ENCODE data around the gene IGF1R.

IGF1R gene

GRCh38 chr15:98804057-98804380, 155.7 kb downstream of the IGF1R start:
- no peaks in the 10 kb centered on the region for H3K27me3 ChIP-seq (ENCODE audit: low read length)
- no peaks in the 10 kb centered on the region for H3K9me2 ChIP-seq (replicated peaks; ENCODE audit: insufficient read depth, low read length)
- H3K27ac ChIP-seq (ENCODE audit: low read depth, low read length) = no peak overlapping the region
- no peak overlapping the region for H3K4me3 ChIP-seq (ENCODE audit: insufficient read depth, low read length, poor library complexity, severe bottlenecking)
- H3F3A ChIP-seq (ENCODE audit: insufficient read depth) = no peaks in the 10 kb centered on the region
- TF ChIP-seq CTCF (IDR thresholded peaks at IDR 0.05; ENCODE audit: insufficient read depth, low read length, poor library complexity, severe bottlenecking) (no peak), EZH2phosphoT487 (conservative IDR thresholded peaks at IDR 0.05; ENCODE audit: low read length) (no peak)
- no peaks in the 10 kb centered on the region for H3K36me3 ChIP-seq (ENCODE audit: low read length)
- no peak overlapping the region for H3K9ac ChIP-seq (ENCODE audit: low read length)
- no peaks in the 10 kb centered on the region for H4K20me1 ChIP-seq (ENCODE audit: low read depth, low read length)
- no peaks in the 10 kb centered on the region for H3K79me2 ChIP-seq (ENCODE audit: insufficient read depth, low read length)
- no peak overlapping the region for H3K4me2 ChIP-seq (ENCODE audit: low read depth, low read length, poor library complexity, severe bottlenecking)
- no peak overlapping the region for H2AFZ ChIP-seq (ENCODE audit: low read depth, low read length, severe bottlenecking)
- no peaks in the 10 kb centered on the region for H3K9me3 ChIP-seq (ENCODE audit: insufficient read depth, low read length)

- Histone ChIP-seq H4K20me1 (ENCODE audit: low read depth, low read length) (no peaks in the 10 kb centered on the region), H3F3A (ENCODE audit: insufficient read depth) (no peaks in the 10 kb centered on the region), H3K4me3 (ENCODE audit: insufficient read depth, low read length, poor library complexity, severe bottlenecking) (no peak overlapping the region), H3K27me3 (ENCODE audit: low read length) (no peaks in the 10 kb centered on the region), H2AFZ (ENCODE audit: low read depth, low read length, severe bottlenecking) (no peak overlapping the region), H3K9me2 (replicated peaks; ENCODE audit: insufficient read depth, low read length) (no peaks in the 10 kb centered on the region), H3K9me3 (ENCODE audit: insufficient read depth, low read length) (no peaks in the 10 kb centered on the region), H3K36me3 (ENCODE audit: low read length) (no peaks in the 10 kb centered on the region), H3K4me2 (ENCODE audit: low read depth, low read length, poor library complexity, severe bottlenecking) (no peak overlapping the region), H3K27ac (ENCODE audit: low read depth, low read length) (no peak overlapping the region), H3K79me2 (ENCODE audit: insufficient read depth, low read length) (no peaks in the 10 kb centered on the region), H3K9ac (ENCODE audit: low read length) (no peak overlapping the region)
- no peak for TF ChIP-seq EZH2phosphoT487 (conservative IDR thresholded peaks at IDR 0.05; ENCODE audit: low read length)
- no peak for TF ChIP-seq CTCF (IDR thresholded peaks at IDR 0.05; ENCODE audit: insufficient read depth, low read length, poor library complexity, severe bottlenecking)
These were observed 157.3 kb downstream of the IGF1R start for GRCh38 chr15:98805434-98806274.

DNA sequence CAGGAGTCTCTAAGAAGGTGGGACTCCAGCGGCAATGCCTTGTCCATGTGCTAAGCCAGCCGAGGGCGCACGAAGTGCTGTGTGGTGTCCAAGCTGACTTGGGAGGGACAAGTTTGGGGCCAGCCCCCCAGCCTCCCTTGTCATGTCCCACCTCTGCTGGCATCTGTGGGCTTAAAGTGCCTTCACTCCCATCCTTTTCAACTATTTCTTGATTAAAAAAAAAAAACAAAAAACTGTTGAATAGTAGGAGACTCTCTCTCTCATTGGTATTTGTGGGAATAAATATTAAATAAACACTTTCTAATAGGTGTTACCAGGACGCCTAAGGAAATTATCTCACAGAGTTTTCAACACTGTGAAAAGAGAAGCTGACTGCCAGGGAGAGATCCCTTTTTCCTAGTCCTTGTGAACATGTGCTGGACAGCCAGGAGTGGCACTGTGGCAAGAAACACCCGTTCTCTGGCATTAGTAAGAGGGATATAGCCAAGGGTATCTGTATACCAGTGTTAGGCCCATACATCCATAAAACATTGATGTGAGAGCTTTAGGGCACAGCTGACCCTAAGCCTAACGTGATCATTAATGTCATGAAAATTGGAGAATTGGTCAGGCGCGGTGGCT, 158.0 kb downstream of the IGF1R start:
- Histone ChIP-seq H3K27me3 (ENCODE audit: low read length) (no peaks in the 10 kb centered on the region), H3K4me2 (ENCODE audit: low read depth, low read length, poor library complexity, severe bottlenecking) (no peak overlapping the region), H3K9ac (ENCODE audit: low read length) (no peak overlapping the region), H3K9me3 (ENCODE audit: insufficient read depth, low read length) (no peaks in the 10 kb centered on the region), H3K79me2 (ENCODE audit: insufficient read depth, low read length) (no peaks in the 10 kb centered on the region), H2AFZ (ENCODE audit: low read depth, low read length, severe bottlenecking) (no peak overlapping the region), H4K20me1 (ENCODE audit: low read depth, low read length) (no peaks in the 10 kb centered on the region), H3K36me3 (ENCODE audit: low read length) (no peaks in the 10 kb centered on the region), H3K9me2 (replicated peaks; ENCODE audit: insufficient read depth, low read length) (no peaks in the 10 kb centered on the region), H3K27ac (ENCODE audit: low read depth, low read length) (no peak overlapping the region), H3F3A (ENCODE audit: insufficient read depth) (no peaks in the 10 kb centered on the region), H3K4me3 (ENCODE audit: insufficient read depth, low read length, poor library complexity, severe bottlenecking) (no peak overlapping the region)
- TF ChIP-seq CTCF (IDR thresholded peaks at IDR 0.05; ENCODE audit: insufficient read depth, low read length, poor library complexity, severe bottlenecking) = no peak
- no peak for TF ChIP-seq EZH2phosphoT487 (conservative IDR thresholded peaks at IDR 0.05; ENCODE audit: low read length)
